Measurements from ENCODE around the gene BPIFB2.
"Not testable (repeated sequence)": the region's sequence is repeated elsewhere in the genome, so short reads cannot be mapped to it uniquely, and the experiment has no call there.

Gene BPIFB2

DNA sequence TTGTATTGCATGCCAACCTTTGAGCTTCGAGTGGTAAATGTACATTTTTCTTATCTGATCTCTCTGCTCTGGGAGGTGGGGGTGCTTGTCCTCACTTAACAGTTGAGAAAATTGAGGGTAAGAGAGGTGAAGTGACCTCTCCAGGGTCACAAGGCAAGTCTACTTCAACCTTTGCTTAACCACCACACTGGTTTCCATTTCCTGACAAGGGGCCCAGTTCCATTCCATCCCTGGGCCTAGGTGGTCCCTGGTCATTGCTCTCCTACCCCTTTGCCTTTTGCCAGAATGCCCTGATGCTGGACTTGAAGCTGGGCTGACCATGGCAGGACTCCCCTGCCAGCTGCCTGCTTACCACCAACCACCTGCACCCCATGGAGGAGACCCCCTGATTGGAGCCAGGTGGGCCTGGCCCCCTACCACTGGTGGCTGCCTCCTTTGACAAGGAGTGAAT lies 36.3 kb downstream of the BPIFB2 start:
- Histone ChIP-seq H3K27me3 (replicated peaks) (no peaks in the 10 kb centered on the region), H3K4me3 (ENCODE audit: low read depth, low read length) (no peak overlapping the region), H3K36me3 (replicated peaks) (no peaks in the 10 kb centered on the region), H3K27ac (no peak overlapping the region)
- in situ Hi-C loops (cut with HindIII; ENCODE audit: low pct_ligation_motif_present, low sequenced_read_pairs) = no loop called here
- DNase-seq = no peak
- TF ChIP-seq, protein P1, sequence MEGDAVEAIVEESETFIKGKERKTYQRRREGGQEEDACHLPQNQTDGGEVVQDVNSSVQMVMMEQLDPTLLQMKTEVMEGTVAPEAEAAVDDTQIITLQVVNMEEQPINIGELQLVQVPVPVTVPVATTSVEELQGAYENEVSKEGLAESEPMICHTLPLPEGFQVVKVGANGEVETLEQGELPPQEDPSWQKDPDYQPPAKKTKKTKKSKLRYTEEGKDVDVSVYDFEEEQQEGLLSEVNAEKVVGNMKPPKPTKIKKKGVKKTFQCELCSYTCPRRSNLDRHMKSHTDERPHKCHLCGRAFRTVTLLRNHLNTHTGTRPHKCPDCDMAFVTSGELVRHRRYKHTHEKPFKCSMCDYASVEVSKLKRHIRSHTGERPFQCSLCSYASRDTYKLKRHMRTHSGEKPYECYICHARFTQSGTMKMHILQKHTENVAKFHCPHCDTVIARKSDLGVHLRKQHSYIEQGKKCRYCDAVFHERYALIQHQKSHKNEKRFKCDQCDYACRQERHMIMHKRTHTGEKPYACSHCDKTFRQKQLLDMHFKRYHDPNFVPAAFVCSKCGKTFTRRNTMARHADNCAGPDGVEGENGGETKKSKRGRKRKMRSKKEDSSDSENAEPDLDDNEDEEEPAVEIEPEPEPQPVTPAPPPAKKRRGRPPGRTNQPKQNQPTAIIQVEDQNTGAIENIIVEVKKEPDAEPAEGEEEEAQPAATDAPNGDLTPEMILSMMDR (IDR thresholded peaks at IDR 0.05; ENCODE audit: low read depth, low read length, missing control alignments) = no peak

DNA sequence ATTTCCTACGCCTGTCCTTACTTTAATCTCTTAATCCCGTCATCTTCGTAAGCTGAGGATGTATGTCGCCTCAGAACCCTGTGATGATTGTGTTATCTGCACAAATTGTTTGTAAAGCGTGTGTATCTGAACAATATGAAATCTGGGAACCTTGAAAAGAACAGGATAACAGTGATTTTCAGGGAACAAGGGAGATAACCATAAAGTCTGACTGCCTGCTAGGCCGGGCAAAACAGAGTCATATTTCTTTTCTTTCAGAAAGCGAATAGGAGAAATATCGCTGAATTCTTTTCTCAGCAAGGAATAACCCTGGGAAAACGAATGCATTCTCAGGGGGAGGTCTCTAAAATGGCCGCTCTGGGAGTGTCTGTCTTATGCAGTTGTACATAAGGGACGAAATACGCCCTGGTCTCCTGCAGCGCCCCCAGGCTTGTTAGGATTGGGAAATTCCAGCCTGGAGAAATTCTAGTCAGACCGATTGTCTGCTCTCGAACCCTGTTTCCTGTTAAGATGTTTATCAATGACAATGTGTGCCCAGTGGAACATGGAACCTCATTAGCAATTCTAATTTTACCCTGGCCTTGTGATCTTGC lies 37.7 kb downstream of the BPIFB2 start:
- H3K27ac ChIP-seq; H3K4me3 ChIP-seq (ENCODE audit: low read depth, low read length); in situ Hi-C loops (cut with HindIII; ENCODE audit: low pct_ligation_motif_present, low sequenced_read_pairs); DNase-seq; H3K27me3 ChIP-seq (replicated peaks); H3K36me3 ChIP-seq (replicated peaks): not testable (repeated sequence)

DNA sequence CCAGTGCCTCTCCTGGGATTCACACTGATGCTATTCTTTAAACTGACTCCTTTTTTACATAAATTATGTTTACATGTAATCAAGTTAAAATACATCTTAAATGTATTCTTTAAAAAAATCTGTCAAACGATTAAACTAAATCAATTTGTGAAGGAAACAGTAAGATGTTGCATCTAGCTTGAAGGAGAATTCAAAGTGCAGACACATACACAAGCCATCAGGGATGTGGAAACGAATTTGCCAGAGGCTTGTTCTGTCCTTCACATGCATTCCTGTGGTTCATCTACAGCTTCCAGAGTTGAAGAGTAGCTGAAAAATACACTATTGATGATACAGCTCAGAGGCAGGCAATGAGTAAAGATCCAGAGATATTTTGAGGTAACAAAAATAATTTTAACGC lies 38.9 kb downstream of the BPIFB2 start:
- Histone ChIP-seq H3K27ac (no peak overlapping the region), H3K27me3 (replicated peaks) (no peaks in the 10 kb centered on the region), H3K4me3 (ENCODE audit: low read depth, low read length) (no peak overlapping the region), H3K36me3 (replicated peaks) (no peaks in the 10 kb centered on the region)
- DNase-seq = no peak
- in situ Hi-C loops (cut with HindIII; ENCODE audit: low pct_ligation_motif_present, low sequenced_read_pairs) = no loop called here
- TF ChIP-seq, protein P1 (IDR thresholded peaks at IDR 0.05; ENCODE audit: low read depth, low read length, missing control alignments) = no peak

DNA sequence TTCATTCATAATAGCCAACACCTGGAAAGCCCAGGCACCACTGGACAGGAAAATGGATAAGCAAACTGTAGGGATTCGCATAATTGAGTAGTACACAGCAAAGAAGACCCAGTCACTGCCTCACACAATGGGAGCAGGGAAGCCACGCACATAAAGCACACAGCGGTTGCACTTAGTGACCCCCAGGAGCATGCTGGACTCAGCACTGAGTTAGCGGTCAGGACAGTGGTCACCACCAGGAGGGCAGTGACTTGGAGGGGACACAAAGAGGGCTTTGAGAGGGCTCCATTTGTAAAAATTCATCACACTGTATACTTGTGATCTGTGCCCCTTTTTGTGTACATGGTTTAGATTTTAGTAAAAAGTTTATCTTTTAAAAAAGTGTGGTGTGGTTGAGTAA lies 43.8 kb downstream of the BPIFB2 start:
- TF ChIP-seq, protein P1 (IDR thresholded peaks at IDR 0.05; ENCODE audit: low read depth, low read length, missing control alignments) = no peak
- Histone ChIP-seq H3K27ac (no peak overlapping the region), H3K27me3 (replicated peaks) (no peaks in the 10 kb centered on the region), H3K4me3 (ENCODE audit: low read depth, low read length) (no peak overlapping the region), H3K36me3 (replicated peaks) (no peaks in the 10 kb centered on the region)
- DNase-seq = no peak
- in situ Hi-C loops (cut with HindIII; ENCODE audit: low pct_ligation_motif_present, low sequenced_read_pairs) = no loop called here

DNA sequence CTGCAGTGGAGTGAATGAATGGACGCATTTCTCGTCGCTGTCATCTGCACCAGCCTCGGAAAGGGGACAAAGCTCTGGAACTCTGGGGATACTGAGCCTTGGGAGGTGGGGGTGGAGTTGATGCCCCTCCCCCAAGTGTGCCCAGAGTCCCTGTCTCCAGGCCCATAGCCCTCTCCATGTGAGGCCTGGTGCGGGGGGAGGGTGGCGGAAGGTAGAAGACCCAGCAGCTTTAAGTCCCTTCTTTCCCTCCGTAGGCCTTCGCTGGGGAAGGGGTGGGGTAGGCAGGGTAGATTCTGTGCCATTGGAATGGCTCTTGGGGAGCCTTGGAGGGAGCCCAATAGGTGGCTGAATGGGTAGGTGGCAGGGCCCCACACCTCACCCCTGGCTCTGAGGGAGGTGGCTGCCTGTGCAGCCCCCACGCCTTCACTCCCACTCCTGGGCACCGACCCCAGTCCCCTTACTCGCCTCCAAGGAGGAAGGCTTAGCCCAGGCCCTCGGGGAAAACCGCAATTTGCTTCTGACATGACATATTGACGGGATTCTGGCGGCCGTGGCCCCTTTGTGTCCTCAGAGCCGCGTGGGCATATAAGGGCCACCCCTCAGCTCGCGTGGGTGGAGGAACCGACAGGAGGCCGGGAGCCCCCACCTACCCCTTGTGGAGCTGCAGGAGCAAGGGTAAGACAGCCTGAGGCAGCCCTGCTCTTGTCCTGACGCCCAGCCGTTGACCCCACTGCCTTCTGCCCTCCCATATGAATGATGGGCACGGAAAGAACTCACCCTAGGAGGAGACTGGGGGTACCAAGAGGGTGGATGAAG lies 46.0 kb downstream of the BPIFB2 start, which contains the start of gene BPIFB3:
BPIFB3 (plus strand) TSS at position 613 of the 816 bp plus-strand sequence. CDS start 1,533 bp downstream, outside the sequence.
- Histone ChIP-seq H3K4me3 (ENCODE audit: low read depth, low read length) (no peak within 1 kb of the TSS), H3K27ac (no peak within 1 kb of the TSS), H3K36me3 (replicated peaks) (no peaks in the 10 kb centered on the region), H3K27me3 (replicated peaks) (no peaks in the 10 kb centered on the region)
- TF ChIP-seq, protein P1 (IDR thresholded peaks at IDR 0.05; ENCODE audit: low read depth, low read length, missing control alignments) = no peak
- DNase-seq = no peak
- in situ Hi-C loops (cut with HindIII; ENCODE audit: low pct_ligation_motif_present, low sequenced_read_pairs) = no loop called here

DNA sequence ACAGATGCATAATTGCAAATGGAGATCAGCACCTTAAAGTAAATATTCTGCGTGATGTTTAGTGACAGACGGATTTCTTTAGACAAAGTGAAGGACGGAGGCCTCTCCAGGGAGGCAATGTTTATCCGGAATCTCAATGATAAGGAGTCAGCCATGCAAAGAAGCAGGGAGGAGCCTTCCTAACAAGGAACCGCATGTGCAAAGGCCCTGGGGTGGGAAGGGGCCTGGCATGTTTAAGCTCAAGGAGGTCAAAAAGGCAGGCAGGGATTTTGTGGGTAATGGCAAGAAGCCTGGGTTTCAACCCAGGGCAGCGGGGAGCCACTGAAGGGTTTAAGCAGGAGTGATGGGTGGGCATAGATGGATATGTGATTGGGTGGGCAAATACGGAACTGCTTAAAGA lies 46.9 kb downstream of the BPIFB2 start:
- no peak overlapping the region for H3K4me3 ChIP-seq (ENCODE audit: low read depth, low read length)
- in situ Hi-C loops (cut with HindIII; ENCODE audit: low pct_ligation_motif_present, low sequenced_read_pairs) = no loop called here
- H3K27me3 ChIP-seq (replicated peaks) = no peaks in the 10 kb centered on the region
- no peak overlapping the region for H3K27ac ChIP-seq
- TF ChIP-seq, protein P1 (IDR thresholded peaks at IDR 0.05; ENCODE audit: low read depth, low read length, missing control alignments) = no peak
- no peaks in the 10 kb centered on the region for H3K36me3 ChIP-seq (replicated peaks)
- DNase-seq = no peak
